HG03108 (cell line): Measurements from ENCODE around the gene ARL14EP.

Experiments
- ATAC-seq: cut with Tn5 transposase; IDR thresholded peaks from one replicate; pipeline ENCODE4 v1.9.1; 2021; ENCODE audit warnings: moderate library complexity; ENCODE audit not compliant: unreplicated experiment

ARL14EP gene

DNA sequence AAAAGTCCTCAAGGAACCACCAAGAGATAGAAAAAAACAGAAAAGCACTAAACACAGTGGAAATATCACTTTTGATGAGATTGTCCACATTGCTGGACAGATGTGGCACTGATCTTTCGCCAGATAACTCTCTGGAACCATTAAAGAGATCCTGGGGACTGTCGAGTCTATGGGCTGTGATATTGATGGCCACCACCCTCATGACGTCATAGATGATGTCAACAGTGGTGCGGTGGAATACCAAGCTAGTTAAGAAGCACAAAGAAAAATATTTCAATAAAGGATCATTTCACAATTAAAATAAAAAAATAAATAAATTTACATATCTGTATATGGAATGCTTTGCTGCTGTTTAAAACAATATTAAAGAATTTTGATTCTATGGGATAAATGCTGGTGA lies 45.5 kb downstream of the ARL14EP start:
- no peak for ATAC-seq

DNA sequence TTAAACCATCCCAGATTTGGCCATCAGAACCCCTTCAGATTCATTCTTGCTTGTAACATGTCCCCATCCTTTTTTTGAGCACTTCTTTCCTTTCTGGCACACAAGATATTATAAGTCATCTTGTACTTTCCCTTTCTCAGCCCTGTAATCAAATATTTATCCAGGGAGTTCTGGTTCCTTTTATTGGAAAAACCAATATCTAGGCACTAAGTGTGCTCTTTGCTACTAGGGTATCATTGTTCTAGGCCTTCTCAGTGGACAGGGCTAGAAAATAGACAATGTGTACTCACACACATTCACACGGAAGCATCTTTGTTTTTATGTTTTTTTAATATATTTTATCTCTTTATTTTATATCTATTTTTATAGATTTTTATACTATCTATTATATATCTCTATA lies 47.3 kb downstream of the ARL14EP start:
- ATAC-seq: no peak

DNA sequence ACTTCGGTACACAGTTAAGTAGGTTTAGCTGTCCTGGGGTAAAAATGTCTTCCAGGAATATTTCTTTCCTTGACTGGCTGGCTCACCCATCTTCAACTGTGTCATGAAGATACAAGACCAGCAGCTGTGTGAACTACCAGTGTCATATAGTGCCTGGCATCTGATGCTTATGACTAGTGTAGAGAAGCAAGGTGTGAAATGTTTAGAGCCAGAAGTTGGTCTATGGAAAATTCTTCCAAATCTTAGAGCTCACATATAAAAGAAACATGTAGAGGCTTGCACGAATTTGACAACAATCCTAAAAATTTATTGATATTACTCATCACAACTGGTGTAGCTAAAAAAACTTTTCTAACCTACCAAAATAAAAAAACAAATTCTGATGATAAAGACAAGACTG lies 54.4 kb downstream of the ARL14EP start:
- no peak for ATAC-seq

DNA sequence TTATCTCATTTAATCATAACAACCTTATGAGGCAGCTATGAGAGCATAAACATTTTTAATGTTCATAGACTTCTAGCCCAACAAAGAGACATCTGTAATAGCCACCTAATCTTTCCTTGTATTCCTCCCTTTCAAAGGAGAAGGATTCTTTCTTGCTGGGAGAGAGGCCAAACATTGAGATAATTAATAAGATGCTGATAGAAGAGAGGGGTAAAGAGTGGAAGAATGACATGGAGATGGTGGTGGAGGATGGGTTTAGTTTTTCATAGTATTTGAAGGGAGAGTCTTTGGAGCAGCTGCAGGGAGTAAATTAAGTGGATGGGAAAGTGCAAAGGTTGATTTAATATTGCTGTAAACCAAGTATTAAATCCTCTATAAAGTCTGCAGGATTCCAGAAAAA lies 57.9 kb downstream of the ARL14EP start:
- no peak for ATAC-seq

DNA sequence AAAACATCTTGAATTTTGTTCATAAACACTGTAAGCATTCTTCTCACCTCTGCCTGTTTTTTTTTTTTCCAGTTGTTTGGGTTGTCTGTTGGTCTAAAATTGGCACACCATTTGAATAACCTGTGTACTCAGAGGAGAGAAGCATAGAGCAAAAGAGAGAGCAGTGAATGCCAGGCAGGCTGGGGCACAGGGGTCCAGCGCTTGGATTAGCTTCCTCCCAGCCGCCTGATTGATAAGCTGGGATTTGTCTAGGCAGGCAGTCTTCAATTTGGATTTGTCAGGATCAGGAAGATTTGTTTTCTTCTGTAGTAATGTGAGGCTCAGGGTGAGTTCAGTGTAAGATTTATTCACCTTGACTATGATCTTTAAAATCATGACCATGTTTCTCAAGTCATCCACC lies 59.0 kb downstream of the ARL14EP start:
- no peak for ATAC-seq
